HL-60 (cell line): ENCODE data around the gene KIRREL2.

ENCODE experiments used
- DNase-seq, 2 experiments: peaks; one replicate each; pipeline ENCODE4 v3.0.0-alpha.2; 2010 to 2020; ENCODE audit warnings: low read depth in 1 of 2, low spot score in 1 of 2
- H3K27ac ChIP-seq: fragments of 250-450 bp; sonication (Bioruptor Pico); replicated peaks from 2 replicates; pipeline ENCODE4 v1.5.1; 2020; ENCODE audit warnings: mild to moderate bottlenecking, moderate library complexity
- H3K27me3 ChIP-seq: fragments of 250-450 bp; sonication (Bioruptor Pico); 2 replicates; pipeline ENCODE4 v1.5.1; 2021; ENCODE audit warnings: mild to moderate bottlenecking, moderate library complexity; ENCODE audit not compliant: insufficient read depth, poor library complexity, severe bottlenecking
- H3K4me3 ChIP-seq: replicated peaks from 2 replicates; pipeline ENCODE4 v1.5.1; 2011; ENCODE audit warnings: mild to moderate bottlenecking, control low read depth, low read length; ENCODE audit not compliant: insufficient read depth
- GABPA ChIP-seq: IDR thresholded peaks from 2 replicates; pipeline ENCODE4 v1.6.1; 2012; ENCODE audit warnings: low read depth
- POLR2AphosphoS5 ChIP-seq: IDR thresholded peaks from 2 replicates; pipeline ENCODE4 v1.6.1; 2012; ENCODE audit warnings: low read depth
- SPI1 ChIP-seq: IDR thresholded peaks from 2 replicates; pipeline ENCODE4 v1.6.1; 2012; ENCODE audit warnings: low read depth, mild to moderate bottlenecking, borderline replicate concordance
- TF ChIP-seq, protein P1 (sequence below): IDR thresholded peaks from one replicate; pipeline ENCODE4 v1.5.1; 2011; ENCODE audit warnings: low read length, control low read depth, inconsistent platforms; ENCODE audit not compliant: insufficient read depth
- TF ChIP-seq, protein P2 (sequence below): IDR thresholded peaks from 2 replicates; pipeline ENCODE4 v1.6.1; 2012; ENCODE audit warnings: low read depth; ENCODE audit not compliant: insufficient replicate concordance

Gene KIRREL2

DNA sequence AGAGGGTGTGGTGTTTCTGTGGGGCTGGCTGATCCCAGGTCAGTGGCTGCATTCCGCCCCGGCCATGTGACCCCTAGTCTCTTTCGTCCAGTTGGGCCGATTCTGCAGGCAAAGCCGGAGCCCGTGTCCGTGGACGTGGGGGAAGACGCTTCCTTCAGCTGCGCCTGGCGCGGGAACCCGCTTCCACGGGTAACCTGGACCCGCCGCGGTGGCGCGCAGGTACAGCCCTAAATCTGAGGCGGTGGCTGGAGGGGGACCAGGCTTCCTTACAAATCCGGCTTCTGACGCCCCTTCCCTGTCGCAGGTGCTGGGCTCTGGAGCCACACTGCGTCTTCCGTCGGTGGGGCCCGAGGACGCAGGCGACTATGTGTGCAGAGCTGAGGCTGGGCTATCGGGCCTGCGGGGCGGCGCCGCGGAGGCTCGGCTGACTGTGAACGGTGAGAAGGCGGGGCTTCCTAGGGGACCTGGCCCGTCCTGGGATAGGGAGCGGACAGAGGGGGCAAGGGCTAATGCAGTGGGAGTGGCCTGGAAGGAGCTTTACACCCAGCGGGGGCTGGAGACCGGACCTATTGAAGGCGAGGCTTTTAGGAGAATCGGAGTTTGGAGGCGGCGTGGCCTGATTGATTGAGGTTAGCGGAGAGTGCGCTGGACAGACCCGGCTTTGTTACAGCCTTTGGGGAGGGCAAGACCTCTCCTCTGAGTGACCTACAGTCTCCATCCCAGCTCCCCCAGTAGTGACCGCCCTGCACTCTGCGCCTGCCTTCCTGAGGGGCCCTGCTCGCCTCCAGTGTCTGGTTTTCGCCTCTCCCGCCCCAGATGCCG lies 4.3 kb downstream of the KIRREL2 start:
- TF ChIP-seq, protein P1, sequence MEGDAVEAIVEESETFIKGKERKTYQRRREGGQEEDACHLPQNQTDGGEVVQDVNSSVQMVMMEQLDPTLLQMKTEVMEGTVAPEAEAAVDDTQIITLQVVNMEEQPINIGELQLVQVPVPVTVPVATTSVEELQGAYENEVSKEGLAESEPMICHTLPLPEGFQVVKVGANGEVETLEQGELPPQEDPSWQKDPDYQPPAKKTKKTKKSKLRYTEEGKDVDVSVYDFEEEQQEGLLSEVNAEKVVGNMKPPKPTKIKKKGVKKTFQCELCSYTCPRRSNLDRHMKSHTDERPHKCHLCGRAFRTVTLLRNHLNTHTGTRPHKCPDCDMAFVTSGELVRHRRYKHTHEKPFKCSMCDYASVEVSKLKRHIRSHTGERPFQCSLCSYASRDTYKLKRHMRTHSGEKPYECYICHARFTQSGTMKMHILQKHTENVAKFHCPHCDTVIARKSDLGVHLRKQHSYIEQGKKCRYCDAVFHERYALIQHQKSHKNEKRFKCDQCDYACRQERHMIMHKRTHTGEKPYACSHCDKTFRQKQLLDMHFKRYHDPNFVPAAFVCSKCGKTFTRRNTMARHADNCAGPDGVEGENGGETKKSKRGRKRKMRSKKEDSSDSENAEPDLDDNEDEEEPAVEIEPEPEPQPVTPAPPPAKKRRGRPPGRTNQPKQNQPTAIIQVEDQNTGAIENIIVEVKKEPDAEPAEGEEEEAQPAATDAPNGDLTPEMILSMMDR = no peak
- no peak for TF ChIP-seq SPI1
- TF ChIP-seq POLR2AphosphoS5 = no peak
- TF ChIP-seq GABPA = no peak
- TF ChIP-seq, protein P2, sequence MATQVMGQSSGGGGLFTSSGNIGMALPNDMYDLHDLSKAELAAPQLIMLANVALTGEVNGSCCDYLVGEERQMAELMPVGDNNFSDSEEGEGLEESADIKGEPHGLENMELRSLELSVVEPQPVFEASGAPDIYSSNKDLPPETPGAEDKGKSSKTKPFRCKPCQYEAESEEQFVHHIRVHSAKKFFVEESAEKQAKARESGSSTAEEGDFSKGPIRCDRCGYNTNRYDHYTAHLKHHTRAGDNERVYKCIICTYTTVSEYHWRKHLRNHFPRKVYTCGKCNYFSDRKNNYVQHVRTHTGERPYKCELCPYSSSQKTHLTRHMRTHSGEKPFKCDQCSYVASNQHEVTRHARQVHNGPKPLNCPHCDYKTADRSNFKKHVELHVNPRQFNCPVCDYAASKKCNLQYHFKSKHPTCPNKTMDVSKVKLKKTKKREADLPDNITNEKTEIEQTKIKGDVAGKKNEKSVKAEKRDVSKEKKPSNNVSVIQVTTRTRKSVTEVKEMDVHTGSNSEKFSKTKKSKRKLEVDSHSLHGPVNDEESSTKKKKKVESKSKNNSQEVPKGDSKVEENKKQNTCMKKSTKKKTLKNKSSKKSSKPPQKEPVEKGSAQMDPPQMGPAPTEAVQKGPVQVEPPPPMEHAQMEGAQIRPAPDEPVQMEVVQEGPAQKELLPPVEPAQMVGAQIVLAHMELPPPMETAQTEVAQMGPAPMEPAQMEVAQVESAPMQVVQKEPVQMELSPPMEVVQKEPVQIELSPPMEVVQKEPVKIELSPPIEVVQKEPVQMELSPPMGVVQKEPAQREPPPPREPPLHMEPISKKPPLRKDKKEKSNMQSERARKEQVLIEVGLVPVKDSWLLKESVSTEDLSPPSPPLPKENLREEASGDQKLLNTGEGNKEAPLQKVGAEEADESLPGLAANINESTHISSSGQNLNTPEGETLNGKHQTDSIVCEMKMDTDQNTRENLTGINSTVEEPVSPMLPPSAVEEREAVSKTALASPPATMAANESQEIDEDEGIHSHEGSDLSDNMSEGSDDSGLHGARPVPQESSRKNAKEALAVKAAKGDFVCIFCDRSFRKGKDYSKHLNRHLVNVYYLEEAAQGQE = no peak
- no peak for DNase-seq

DNA sequence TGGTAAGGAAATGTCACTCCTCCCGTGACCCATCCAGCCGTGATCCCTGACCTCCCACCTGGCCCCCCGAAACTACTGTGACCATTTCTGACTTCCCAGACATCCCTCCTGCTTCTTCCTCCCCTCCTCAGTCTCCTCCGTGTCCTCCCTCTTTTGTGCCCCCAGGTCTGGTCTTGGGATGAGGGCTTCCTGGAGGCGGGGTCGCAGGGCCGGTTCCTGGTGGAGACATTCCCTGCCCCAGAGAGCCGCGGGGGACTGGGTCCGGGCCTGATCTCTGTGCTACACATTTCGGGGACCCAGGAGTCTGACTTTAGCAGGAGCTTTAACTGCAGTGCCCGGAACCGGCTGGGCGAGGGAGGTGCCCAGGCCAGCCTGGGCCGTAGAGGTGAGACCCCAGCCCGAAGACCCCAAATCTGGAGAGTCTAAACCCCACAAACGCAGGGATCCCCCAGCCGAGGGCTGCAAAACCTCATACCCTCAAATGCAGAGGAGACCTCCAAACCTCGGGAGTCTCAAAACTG lies 5.0 kb downstream of the KIRREL2 start:
- Histone ChIP-seq H3K4me3 (no peak overlapping the region), H3K27ac (no peak overlapping the region), H3K27me3 (peaks cover 42% of the 10 kb centered on the region)
- TF ChIP-seq, protein P1 = no peak
- DNase-seq = no peak

More for the DNA sequence above, 4.3 kb downstream of the KIRREL2 start:
- Histone ChIP-seq H3K4me3 (no peak overlapping the region), H3K27ac (no peak overlapping the region), H3K27me3 (peaks cover 44% of the 10 kb centered on the region)

DNA sequence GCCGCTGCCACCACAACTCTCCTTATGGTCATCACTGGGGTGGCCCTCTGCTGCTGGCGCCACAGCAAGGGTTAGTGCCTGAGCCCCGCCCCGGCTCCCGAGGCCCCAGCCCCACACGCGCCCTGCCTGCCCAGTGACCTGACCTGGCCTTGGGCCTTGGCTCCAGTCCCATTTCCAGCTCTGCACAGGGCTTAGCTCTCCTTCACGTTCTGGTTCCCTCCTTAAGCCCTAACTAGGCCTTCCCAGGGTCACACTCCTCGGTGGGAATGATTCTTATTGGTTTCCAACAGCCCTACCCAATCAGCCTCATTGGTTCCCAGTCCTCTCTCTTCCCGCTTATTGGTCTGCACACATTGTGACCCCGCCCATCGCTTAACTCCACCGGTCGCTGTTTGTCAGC lies 5.8 kb downstream of the KIRREL2 start:
- no peak overlapping the region for H3K27ac ChIP-seq
- H3K27me3 ChIP-seq = peaks cover 40% of the 10 kb centered on the region
- no peak overlapping the region for H3K4me3 ChIP-seq
- TF ChIP-seq, protein P1 = no peak
- TF ChIP-seq, protein P2 = no peak
- TF ChIP-seq SPI1 (no peak), POLR2AphosphoS5 (no peak), GABPA (no peak)
- DNase-seq = no peak

DNA sequence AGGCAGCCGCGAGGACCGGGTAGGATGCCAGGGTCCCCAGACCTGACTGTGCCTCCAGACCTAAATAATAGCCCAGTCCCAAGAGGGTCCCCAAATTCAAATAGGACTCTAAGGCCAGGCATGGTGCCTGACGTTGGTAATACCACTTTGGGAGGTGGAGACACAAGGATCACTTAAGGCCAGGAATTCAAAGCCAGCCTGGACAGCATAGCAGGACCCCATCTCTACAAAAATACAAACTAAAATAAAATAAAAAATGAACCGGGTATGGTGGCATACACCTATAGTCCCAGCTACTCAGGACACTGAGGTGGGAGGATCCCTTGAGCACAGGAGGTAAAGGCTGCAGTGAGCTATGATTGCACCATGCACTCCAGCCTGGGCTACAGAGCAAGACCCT lies 6.3 kb downstream of the KIRREL2 start:
- no peak for DNase-seq
- TF ChIP-seq GABPA = no peak
- TF ChIP-seq, protein P2 = no peak
- TF ChIP-seq SPI1 = no peak
- TF ChIP-seq POLR2AphosphoS5 = no peak
- TF ChIP-seq, protein P1 = no peak
- Histone ChIP-seq H3K27me3 (peaks cover 42% of the 10 kb centered on the region), H3K27ac (no peak overlapping the region), H3K4me3 (no peak overlapping the region)
